Activated CD8-positive, alpha-beta memory T cell treated with anti-CD3 and anti-CD28 coated beads, Interleukin-2, amount 50 U/mL, for 1 hour (primary cell): Measurements from ENCODE around the gene JPH4.
"Not testable (repeated sequence)": the region's sequence is repeated elsewhere in the genome, so short reads cannot be mapped to it uniquely, and the experiment has no call there.

Experiments
- DNase-seq: peaks from one replicate; pipeline ENCODE4 v3.0.0-alpha.2; 2020; ENCODE audit errors: extremely low read depth

Gene JPH4

GRCh38 chr14:23609001-23609400 lies 30.4 kb upstream of the JPH4 start:
- DNase-seq = no peak

- DNase-seq = no peak
These were observed 29.9 kb upstream of the JPH4 start for GRCh38 chr14:23608454-23608853.

GRCh38 chr14:23605931-23606585 lies 27.5 kb upstream of the JPH4 start:
- DNase-seq = no peak

- no peak for DNase-seq
These were observed 26.1 kb upstream of the JPH4 start for GRCh38 chr14:23604675-23605170.

GRCh38 chr14:23604148-23604547 lies 25.6 kb upstream of the JPH4 start:
- DNase-seq = no peak

- no peak for DNase-seq
These were observed 24.5 kb upstream of the JPH4 start for GRCh38 chr14:23603103-23603502.

- no peak for DNase-seq
These were observed 23.8 kb upstream of the JPH4 start for GRCh38 chr14:23602181-23603095.

GRCh38 chr14:23601845-23602180 lies 23.2 kb upstream of the JPH4 start:
- DNase-seq = no peak

- no peak for DNase-seq
These were observed 22.8 kb upstream of the JPH4 start for GRCh38 chr14:23601424-23601823.

- DNase-seq = no peak
These were observed 22.2 kb upstream of the JPH4 start for GRCh38 chr14:23600806-23601205.

GRCh38 chr14:23600322-23600707 lies 21.7 kb upstream of the JPH4 start:
- no peak for DNase-seq

GRCh38 chr14:23594191-23594590 lies 15.6 kb upstream of the JPH4 start:
- not testable (repeated sequence) for DNase-seq

GRCh38 chr14:23590198-23590597 lies 11.6 kb upstream of the JPH4 start:
- no peak for DNase-seq

- DNase-seq = no peak
These were observed 11.0 kb upstream of the JPH4 start for GRCh38 chr14:23589606-23590005.

- DNase-seq = peak; percentile 55
These were observed 10.5 kb upstream of the JPH4 start for GRCh38 chr14:23588884-23589598.

- DNase-seq = not testable (repeated sequence)
These were observed 6.1 kb upstream of the JPH4 start for GRCh38 chr14:23584527-23585203.

GRCh38 chr14:23583761-23584526 lies 5.4 kb upstream of the JPH4 start:
- not testable (repeated sequence) for DNase-seq

- DNase-seq = no peak
These were observed 4.5 kb upstream of the JPH4 start for GRCh38 chr14:23582906-23583760.

- no peak for DNase-seq
These were observed 2.3 kb upstream of the JPH4 start for GRCh38 chr14:23580948-23581281.
